ENCODE results near the gene ZNF816. TPM values are rescaled to one million over a fixed set of nuclear protein-coding genes. Genes with fewer than 3 reads are reported as not detected.
"Not testable (repeated sequence)": the region's sequence is repeated elsewhere in the genome, so short reads cannot be mapped to it uniquely, and the experiment has no call there.

The ZNF816 gene
- total and polyA plus RNA-seq, 12 donors, result 1.6 to 11.8 (median 5.2) TPM

- Histone ChIP-seq H3K36me3 (peaks cover 2 to 28% (median 13%) of the 10 kb centered on the region in 9 donors), H3K27me3 (no peaks in the 10 kb centered on the region), H3K9me3 (peaks cover 0 to 54% (median 30%) of the 10 kb centered on the region in 11 donors), H3K4me1 (peaks cover 0 to 17% (median 9%) of the 10 kb centered on the region in 9 donors), H3K27ac (peak overlapping the region in 1 of 10 donors; percentile 65), H3K4me3 (peak overlapping the region in 3 of 10 donors; percentile 14 to 41 (median 35))
- no peak for TF ChIP-seq CTCF (IDR thresholded peaks at IDR 0.05)
- 47 to 64% methylated on average over 24 of the region's 24 CpGs for WGBS, 2 donors
- ATAC-seq, result no peak
- DNase-seq, result no peak
- intact Hi-C loops (cut with DNase I), result no loop called here
Measured at GRCh38 chr19:52945652-52946321, 16.9 kb downstream of the ZNF816 start.

GRCh38 chr19:52944703-52945493, 17.8 kb downstream of the ZNF816 start:
- ATAC-seq; H3K4me3 ChIP-seq; H3K27me3 ChIP-seq; intact Hi-C loops (cut with DNase I); DNase-seq: not testable (repeated sequence)
- Histone ChIP-seq H3K27ac (peak overlapping the region in 1 of 10 donors; percentile 65), H3K36me3 (peaks cover 0 to 20% (median 4%) of the 10 kb centered on the region in 9 donors), H3K9me3 (peaks cover 0 to 45% (median 27%) of the 10 kb centered on the region in 11 donors), H3K4me1 (peaks cover 0 to 18% (median 9%) of the 10 kb centered on the region in 9 donors)
- WGBS, 2 donors, result 82 to 85% methylated on average over 17 of the region's 17 CpGs

GRCh38 chr19:52943884-52944643, 18.6 kb downstream of the ZNF816 start:
- Histone ChIP-seq H3K27me3 (no peaks in the 10 kb centered on the region), H3K9me3 (peaks cover 0 to 36% (median 19%) of the 10 kb centered on the region in 11 donors), H3K4me1 (peaks cover 0 to 25% (median 9%) of the 10 kb centered on the region in 9 donors), H3K36me3 (peaks cover 0 to 11% (median 0%) of the 10 kb centered on the region in 9 donors), H3K4me3 (no peak overlapping the region), H3K27ac (no peak overlapping the region)
- ATAC-seq (no peak), DNase-seq (no peak)
- TF ChIP-seq CTCF (IDR thresholded peaks at IDR 0.05), result no peak
- 76 to 86% methylated on average over 17 of the region's 17 CpGs for WGBS, 2 donors
- intact Hi-C loops (cut with DNase I), result loop anchor here in 2 of 10 donors (2.0 kb wide), 2 partner anchors 19 to 21 kb away; partner anchors contain the start of genes ZNF816 (in 1 of the 2) and ZNF888 (in 1 of the 2)

GRCh38 chr19:52943134-52943883, 19.4 kb downstream of the ZNF816 start:
- peaks cover 0 to 29% (median 11%) of the 10 kb centered on the region in 11 donors for H3K9me3 ChIP-seq
- H3K4me1 ChIP-seq, result peaks cover 0 to 27% (median 9%) of the 10 kb centered on the region in 9 donors
- peak overlapping the region in 9 of 10 donors; percentile 72 to 91 (median 85) for H3K27ac ChIP-seq
- TF ChIP-seq CTCF (IDR thresholded peaks at IDR 0.05), result no peak
- 62 to 64% methylated on average over 29 of the region's 29 CpGs for WGBS, 2 donors
- no peaks in the 10 kb centered on the region for H3K27me3 ChIP-seq
- intact Hi-C loops (cut with DNase I), result loop anchor here in 2 of 10 donors (2.0 kb wide), 2 partner anchors 19 to 21 kb away; partner anchors contain the start of genes ZNF816 (in 1 of the 2) and ZNF888 (in 1 of the 2)
- peak overlapping the region; percentile 40 to 91 (median 80) for H3K4me3 ChIP-seq
- DNase-seq (no peak), ATAC-seq (no peak)
- peaks cover 0 to 4% (median 0%) of the 10 kb centered on the region in 9 donors for H3K36me3 ChIP-seq

All from heart right ventricle (tissue), 16 donors.